SK-N-SH (cell line): Measurements from ENCODE around the gene DPH6. TPM values are rescaled to one million over a fixed set of nuclear protein-coding genes. Genes with fewer than 3 reads are reported as not detected.

ENCODE experiments used
- CTCF ChIA-PET: fragments of 300-600, 350-600 bp; formaldehyde crosslinking; extraction: SDS; loops from one replicate; lab custom pipeline; 2021; lab: Yijun Ruan, JAX
- POLR2A ChIA-PET: fragments of 350-600 bp; sonication (Branson Sonifier 250); formaldehyde crosslinking; extraction: SDS; loops from one replicate; lab custom pipeline; 2020; ENCODE audit warnings: antibody characterized with exemption, inconsistent platforms; lab: Yijun Ruan, JAX
- DNase-seq: peaks from one replicate; pipeline ENCODE4 v3.0.0; 2012
- H2AFZ ChIP-seq: fragments of 200-600 bp; sonication (generic); 2 replicates; pipeline ENCODE4 v1.8.1; 2016; ENCODE audit warnings: antibody characterized with exemption, mild to moderate bottlenecking, low read depth
- H3F3A ChIP-seq: fragments of 200-600 bp; sonication (generic); replicated peaks from 2 replicates; pipeline ENCODE3; 2016; ENCODE audit warnings: antibody characterized with exemption, mild to moderate bottlenecking; ENCODE audit not compliant: insufficient read depth
- H3K27ac ChIP-seq, 2 experiments: fragments of 200-500 bp in 1 of 2; fragments of 200-600 bp in 1 of 2; sonication (Bioruptor generic) in 1 of 2; sonication (generic), shearing (Covaris generic) in 1 of 2; 2 replicates each; pipeline versions ENCODE4 v1.5.1 to v1.6.1; 2014 to 2016; ENCODE audit warnings: low read depth in 2 of 2, inconsistent platforms in 1 of 2, low read length in 1 of 2, mild to moderate bottlenecking in 1 of 2, mixed read lengths in 1 of 2
- H3K27me3 ChIP-seq: fragments of 200-600 bp; sonication (generic), shearing (Covaris generic); 2 replicates; pipeline ENCODE4 v1.6.1; 2016; ENCODE audit warnings: mixed run types; ENCODE audit not compliant: insufficient read depth
- H3K36me3 ChIP-seq, 2 experiments: fragments of 200-500 bp in 1 of 2; fragments of 200-600 bp in 1 of 2; sonication (Bioruptor generic) in 1 of 2; sonication (generic) in 1 of 2; replicated peaks in 1 of 2; 2 replicates each; pipeline versions ENCODE3 to v1.5.1; 2014 to 2016; ENCODE audit warnings: low read length in 1 of 2, mild to moderate bottlenecking in 1 of 2; ENCODE audit not compliant: insufficient read depth in 2 of 2, control insufficient read depth in 1 of 2
- H3K4me1 ChIP-seq, 2 experiments: fragments of 200-500 bp in 1 of 2; fragments of 200-600 bp in 1 of 2; sonication (Bioruptor generic) in 1 of 2; sonication (generic), shearing (Covaris generic) in 1 of 2; 2 replicates each; pipeline versions ENCODE4 v1.5.1 to v1.6.1; 2014 to 2016; ENCODE audit warnings: low read depth in 1 of 2, low read length in 1 of 2, mixed run types in 1 of 2; ENCODE audit not compliant: insufficient read depth in 2 of 2, control insufficient read depth in 1 of 2
- H3K4me2 ChIP-seq: fragments of 200-600 bp; sonication (generic), shearing (Covaris generic); 2 replicates; pipeline ENCODE4 v1.6.1; 2017; ENCODE audit warnings: mixed run types
- H3K4me3 ChIP-seq, 2 experiments: fragments of 200-500 bp in 1 of 2; fragments of 200-600 bp in 1 of 2; sonication (Bioruptor generic) in 1 of 2; sonication (generic), shearing (Covaris generic) in 1 of 2; 2 replicates each; pipeline versions ENCODE4 v1.5.1 to v1.8.1; 2014 to 2016; ENCODE audit warnings: low read depth in 2 of 2, inconsistent platforms in 1 of 2, low read length in 1 of 2, mild to moderate bottlenecking in 1 of 2, mixed read lengths in 1 of 2, moderate library complexity in 1 of 2
- H3K79me2 ChIP-seq: fragments of 200-600 bp; sonication (generic); 2 replicates; pipeline ENCODE4 v1.8.1; 2017; ENCODE audit warnings: mild to moderate bottlenecking; ENCODE audit not compliant: insufficient read depth
- H3K9ac ChIP-seq: fragments of 200-600 bp; sonication (generic); 2 replicates; pipeline ENCODE4 v1.6.1; 2017; ENCODE audit warnings: mixed run types
- H3K9me2 ChIP-seq: fragments of 200-600 bp; sonication (generic); 2 replicates; pipeline ENCODE4 v1.6.1; 2017; ENCODE audit warnings: mixed run types
- H3K9me3 ChIP-seq: fragments of 200-600 bp; sonication (generic); 2 replicates; pipeline ENCODE4 v1.6.1; 2017; ENCODE audit warnings: mixed run types, mild to moderate bottlenecking, moderate library complexity
- H4K20me1 ChIP-seq: fragments of 200-600 bp; sonication (generic); 2 replicates; pipeline ENCODE4 v1.6.1; 2017; ENCODE audit warnings: mild to moderate bottlenecking, mixed run types; ENCODE audit not compliant: insufficient read depth
- EP300 ChIP-seq, 2 experiments: IDR thresholded peaks; 2 replicates each; pipeline versions ENCODE4 v1.4.0 to v1.6.1; 2012; ENCODE audit warnings: borderline replicate concordance in 1 of 2, low read depth in 1 of 2, low read length in 1 of 2
- FOSL2 ChIP-seq: IDR thresholded peaks from 2 replicates; pipeline ENCODE4 v1.4.0; 2012; ENCODE audit warnings: low read depth, mild to moderate bottlenecking, moderate library complexity, borderline replicate concordance
- GABPA ChIP-seq: IDR thresholded peaks from 2 replicates; pipeline ENCODE4 v1.4.0; 2012; ENCODE audit warnings: low read depth, mild to moderate bottlenecking
- GATA2 ChIP-seq: sonication (generic); formaldehyde crosslinking; IDR thresholded peaks from 2 replicates; pipeline ENCODE4 v1.5.0; 2020; ENCODE audit warnings: mild to moderate bottlenecking, missing genetic modification reagents
- MAX ChIP-seq: IDR thresholded peaks from 2 replicates; pipeline ENCODE4 v1.4.0; 2012; ENCODE audit warnings: low read depth
- MXI1 ChIP-seq: IDR thresholded peaks from 2 replicates; pipeline ENCODE4 v1.6.1; 2012; ENCODE audit warnings: mild to moderate bottlenecking, low read depth, low read length, improper control_type of control experiment
- NFIC ChIP-seq: IDR thresholded peaks from 2 replicates; pipeline ENCODE4 v1.4.0; 2012; ENCODE audit warnings: borderline replicate concordance
- PBX3 ChIP-seq: IDR thresholded peaks from 2 replicates; pipeline ENCODE4; 2012
- POLR2AphosphoS5 ChIP-seq: IDR thresholded peaks from 2 replicates; pipeline ENCODE4 v1.6.1; 2012; ENCODE audit warnings: low read depth, low read length
- RAD21 ChIP-seq: IDR thresholded peaks from 2 replicates; pipeline ENCODE4 v1.6.1; 2012; ENCODE audit warnings: mild to moderate bottlenecking, low read length
- RCOR1 ChIP-seq: fragments of 150-350 bp; IDR thresholded peaks from 2 replicates; pipeline ENCODE4 v1.6.1; 2017; ENCODE audit warnings: antibody characterized with exemption, low read length
- RFX5 ChIP-seq: IDR thresholded peaks from 2 replicates; pipeline ENCODE4 v1.6.1; 2012; ENCODE audit warnings: mild to moderate bottlenecking, improper control_type of control experiment, low read length
- SIN3A ChIP-seq: IDR thresholded peaks from 2 replicates; pipeline ENCODE4 v1.6.1; 2012; ENCODE audit warnings: low read depth, mild to moderate bottlenecking, low read length, moderate library complexity, borderline replicate concordance
- SMC3 ChIP-seq: IDR thresholded peaks from 2 replicates; pipeline ENCODE4 v1.6.1; 2012; ENCODE audit warnings: low read depth, low read length, improper control_type of control experiment
- TAF1 ChIP-seq: IDR thresholded peaks from 2 replicates; pipeline ENCODE4 v1.6.1; 2012; ENCODE audit warnings: low read depth, mild to moderate bottlenecking, low read length, moderate library complexity, borderline replicate concordance
- TEAD4 ChIP-seq: IDR thresholded peaks from 2 replicates; pipeline ENCODE4 v1.4.0; 2012; ENCODE audit warnings: mild to moderate bottlenecking, borderline replicate concordance; ENCODE audit not compliant: insufficient read depth
- USF1 ChIP-seq: IDR thresholded peaks from 2 replicates; pipeline ENCODE4 v1.4.0; 2012; ENCODE audit warnings: low read depth, borderline replicate concordance
- USF2 ChIP-seq: fragments of 150-350 bp; IDR thresholded peaks from 2 replicates; pipeline ENCODE4 v1.6.1; 2017; ENCODE audit warnings: antibody characterized with exemption, low read length, low read depth, borderline replicate concordance
- YY1 ChIP-seq: IDR thresholded peaks from 2 replicates; pipeline ENCODE4 v1.4.0; 2012; ENCODE audit warnings: low read depth, mild to moderate bottlenecking
- ZBTB33 ChIP-seq: IDR thresholded peaks from 2 replicates; pipeline ENCODE4 v1.4.0; 2012; ENCODE audit warnings: low read depth, borderline replicate concordance
- WGBS: methylation state at CpG from one replicate; pipeline ENCODE4 v1.1.6; 2017; ENCODE audit warnings: low lambda C conversion rate; 5-methylcytosine and 5-hydroxymethylcytosine counted together
- polyA plus RNA-seq, 3 experiments: library from polyadenylated mRNA; depleted of rRNA; stranded (reverse); fragments of >200 nt; gene quantifications; 2 replicates each; pipeline ENCODE4 v1.2.3, GENCODE V29; 2012

DPH6 gene
- polyA plus RNA-seq, 1 of the 3 experiments (the other 2 are of a cell fraction) = 15.7 TPM

GRCh38 chr15:35495080-35495479 is 50.9 kb downstream of the DPH6 start:
- 90% methylated on average over 3 of the region's 3 CpGs for whole genome bisulfite sequencing

GRCh38 chr15:35491999-35492398 is 54.0 kb downstream of the DPH6 start:
- no peak overlapping the region for H3K9ac ChIP-seq
- no peak overlapping the region for H3K4me2 ChIP-seq
- no peaks in the 10 kb centered on the region for H3K4me1 ChIP-seq
- no peak for DNase-seq
- H3K4me3 ChIP-seq = no peak overlapping the region
- no peak overlapping the region for H3K27ac ChIP-seq
- no peaks in the 10 kb centered on the region for H3K9me2 ChIP-seq
- H4K20me1 ChIP-seq = no peaks in the 10 kb centered on the region
- no peaks in the 10 kb centered on the region for H3K27me3 ChIP-seq
- no peak overlapping the region for H2AFZ ChIP-seq
- no peaks in the 10 kb centered on the region for H3F3A ChIP-seq
- ChIA-PET POLR2A (no interaction called here), CTCF (interaction anchor here (2.0 kb wide), 1 partner anchor 48 kb away, joined by 5 read pairs; no protein-coding TSS in a partner anchor)
- no peaks in the 10 kb centered on the region for H3K36me3 ChIP-seq
- 92% methylated on average over 3 of the region's 3 CpGs for WGBS
- no peaks in the 10 kb centered on the region for H3K9me3 ChIP-seq
- H3K79me2 ChIP-seq = no peaks in the 10 kb centered on the region
- TF ChIP-seq RAD21 (no peak), GABPA (no peak), MAX (no peak), GATA2 (CRISPR knock-in tag) (no peak), YY1 (no peak), TAF1 (no peak), USF2 (no peak), FOSL2 (no peak), POLR2AphosphoS5 (no peak), SIN3A (no peak), USF1 (no peak)

More at GRCh38 chr15:35495080-35495479, 50.9 kb downstream of the DPH6 start:
- H3K9me3 ChIP-seq = no peaks in the 10 kb centered on the region
- no peaks in the 10 kb centered on the region for H3K36me3 ChIP-seq
- no peak overlapping the region for H3K4me3 ChIP-seq
- TF ChIP-seq RCOR1 = no peak
- no peak for TF ChIP-seq EP300 (IDR thresholded peaks at IDR 0.05; ENCODE audit: borderline replicate concordance in 1 of 2, low read depth in 1 of 2, low read length in 1 of 2)
- no peak for TF ChIP-seq SMC3
- no peak for TF ChIP-seq ZBTB33
- no peak for TF ChIP-seq USF2
- no peak for TF ChIP-seq RFX5
- no peak for TF ChIP-seq NFIC
- TF ChIP-seq PBX3 = no peak
- no peak for TF ChIP-seq MXI1
- no peak for TF ChIP-seq GATA2 (CRISPR knock-in tag)
- TF ChIP-seq TEAD4 = no peak
- no peak for TF ChIP-seq YY1
- H3K9me2 ChIP-seq = no peaks in the 10 kb centered on the region
- no peaks in the 10 kb centered on the region for H4K20me1 ChIP-seq
- no peak overlapping the region for H3K4me2 ChIP-seq
- H3K4me1 ChIP-seq = no peaks in the 10 kb centered on the region
- no peaks in the 10 kb centered on the region for H3F3A ChIP-seq
- no peak for DNase-seq
- H2AFZ ChIP-seq = no peak overlapping the region
- POLR2A ChIA-PET = no interaction called here
- CTCF ChIA-PET = no interaction called here
- H3K27me3 ChIP-seq = no peaks in the 10 kb centered on the region
- no peaks in the 10 kb centered on the region for H3K79me2 ChIP-seq
- no peak overlapping the region for H3K27ac ChIP-seq
- H3K9ac ChIP-seq = no peak overlapping the region
